Neural crest cell (in vitro differentiated cells): ENCODE data around the gene PHIP. TPM values are rescaled to one million over a fixed set of nuclear protein-coding genes. Genes with fewer than 3 reads are reported as not detected.

Source experiments
- DNase-seq: peaks from one replicate; pipeline ENCODE4 v3.0.0; 2021; ENCODE audit warnings: low read depth, mixed read lengths, low spot score
- H3K27ac Mint-ChIP-seq: one replicate; pipeline ENCODE4 v1.8.0; 2021; ENCODE audit warnings: mild to moderate bottlenecking, mixed read lengths; ENCODE audit not compliant: unreplicated experiment
- H3K27me3 Mint-ChIP-seq: 2 replicates; pipeline ENCODE4 v1.8.0; 2021; ENCODE audit warnings: low read depth, mild to moderate bottlenecking, mixed read lengths
- H3K36me3 Mint-ChIP-seq: 2 replicates; pipeline ENCODE4 v1.8.0; 2021; ENCODE audit warnings: low read depth, mild to moderate bottlenecking, mixed read lengths
- H3K4me1 Mint-ChIP-seq: 2 replicates; pipeline ENCODE4 v1.8.0; 2021; ENCODE audit warnings: mixed read lengths
- H3K4me3 Mint-ChIP-seq: one replicate; pipeline ENCODE4 v1.8.0; 2021; ENCODE audit warnings: mild to moderate bottlenecking, mixed read lengths
- H3K9me3 Mint-ChIP-seq: 2 replicates; pipeline ENCODE4 v1.8.0; 2021; ENCODE audit warnings: mixed read lengths
- total RNA-seq: library from RNA; stranded (reverse); gene quantifications from 2 replicates; pipeline ENCODE4 v1.2.1, GENCODE V29; 2021
- TF ChIP-seq, protein P1 (sequence below): fragments of 200-600 bp; sonication (generic); conservative IDR thresholded peaks from 2 replicates; pipeline ENCODE4 v1.5.0; 2021; ENCODE audit warnings: antibody characterized with exemption, mild to moderate bottlenecking

The PHIP gene
- total RNA-seq, 1 donor from 2014 or later = 50.0 TPM

DNA sequence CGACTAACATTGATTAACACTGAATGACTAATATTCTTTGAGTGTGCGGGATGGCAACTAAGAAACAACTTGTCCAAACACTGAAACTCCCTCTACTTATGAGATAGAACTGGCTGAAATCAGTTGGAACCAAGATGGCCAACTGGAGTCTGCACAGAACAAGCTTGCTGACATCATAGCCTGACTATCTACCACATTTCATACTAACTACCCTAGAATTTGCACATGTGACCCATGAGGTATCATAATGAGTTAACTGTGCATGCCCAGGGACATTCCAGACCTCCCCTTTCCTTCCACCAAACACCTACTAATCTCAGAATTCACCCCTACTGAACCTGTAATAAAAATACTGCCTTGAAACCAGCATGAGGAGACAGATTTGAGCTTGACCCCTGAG lies 43.2 kb downstream of the PHIP start:
- peaks cover 2% of the 10 kb centered on the region for H3K9me3 Mint-ChIP-seq
- H3K4me1 Mint-ChIP-seq = peaks cover 29% of the 10 kb centered on the region
- TF ChIP-seq, protein P1, sequence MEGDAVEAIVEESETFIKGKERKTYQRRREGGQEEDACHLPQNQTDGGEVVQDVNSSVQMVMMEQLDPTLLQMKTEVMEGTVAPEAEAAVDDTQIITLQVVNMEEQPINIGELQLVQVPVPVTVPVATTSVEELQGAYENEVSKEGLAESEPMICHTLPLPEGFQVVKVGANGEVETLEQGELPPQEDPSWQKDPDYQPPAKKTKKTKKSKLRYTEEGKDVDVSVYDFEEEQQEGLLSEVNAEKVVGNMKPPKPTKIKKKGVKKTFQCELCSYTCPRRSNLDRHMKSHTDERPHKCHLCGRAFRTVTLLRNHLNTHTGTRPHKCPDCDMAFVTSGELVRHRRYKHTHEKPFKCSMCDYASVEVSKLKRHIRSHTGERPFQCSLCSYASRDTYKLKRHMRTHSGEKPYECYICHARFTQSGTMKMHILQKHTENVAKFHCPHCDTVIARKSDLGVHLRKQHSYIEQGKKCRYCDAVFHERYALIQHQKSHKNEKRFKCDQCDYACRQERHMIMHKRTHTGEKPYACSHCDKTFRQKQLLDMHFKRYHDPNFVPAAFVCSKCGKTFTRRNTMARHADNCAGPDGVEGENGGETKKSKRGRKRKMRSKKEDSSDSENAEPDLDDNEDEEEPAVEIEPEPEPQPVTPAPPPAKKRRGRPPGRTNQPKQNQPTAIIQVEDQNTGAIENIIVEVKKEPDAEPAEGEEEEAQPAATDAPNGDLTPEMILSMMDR = no peak
- no peak overlapping the region for H3K4me3 Mint-ChIP-seq
- DNase-seq = no peak
- H3K27me3 Mint-ChIP-seq = no peaks in the 10 kb centered on the region
- H3K27ac Mint-ChIP-seq = no peak overlapping the region
- H3K36me3 Mint-ChIP-seq = peaks cover 46% of the 10 kb centered on the region

DNA sequence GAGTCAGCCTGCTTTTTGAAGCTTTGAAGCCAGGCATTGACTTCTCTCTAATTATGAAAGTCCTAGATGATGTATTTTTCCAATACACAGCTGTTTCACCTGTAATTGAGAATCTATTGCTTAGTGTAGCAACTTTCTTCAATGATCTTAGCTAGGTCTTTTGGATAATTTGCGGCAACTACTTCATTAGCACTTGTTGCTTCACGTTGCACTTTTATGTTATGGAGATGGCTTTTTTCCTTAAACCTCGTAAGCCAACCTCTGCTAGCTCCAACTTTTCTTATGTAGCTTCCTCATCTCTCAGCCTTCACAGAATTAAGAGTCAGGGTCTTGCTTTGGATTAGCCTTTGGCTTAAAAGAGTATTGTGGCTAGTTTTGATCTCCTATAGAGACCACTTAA lies 44.8 kb downstream of the PHIP start:
- no peak overlapping the region for H3K27ac Mint-ChIP-seq
- H3K4me3 Mint-ChIP-seq = no peak overlapping the region
- peaks cover 41% of the 10 kb centered on the region for H3K36me3 Mint-ChIP-seq
- no peaks in the 10 kb centered on the region for H3K27me3 Mint-ChIP-seq
- peaks cover 2% of the 10 kb centered on the region for H3K9me3 Mint-ChIP-seq
- TF ChIP-seq, protein P1 = no peak
- H3K4me1 Mint-ChIP-seq = peaks cover 24% of the 10 kb centered on the region
- no peak for DNase-seq

DNA sequence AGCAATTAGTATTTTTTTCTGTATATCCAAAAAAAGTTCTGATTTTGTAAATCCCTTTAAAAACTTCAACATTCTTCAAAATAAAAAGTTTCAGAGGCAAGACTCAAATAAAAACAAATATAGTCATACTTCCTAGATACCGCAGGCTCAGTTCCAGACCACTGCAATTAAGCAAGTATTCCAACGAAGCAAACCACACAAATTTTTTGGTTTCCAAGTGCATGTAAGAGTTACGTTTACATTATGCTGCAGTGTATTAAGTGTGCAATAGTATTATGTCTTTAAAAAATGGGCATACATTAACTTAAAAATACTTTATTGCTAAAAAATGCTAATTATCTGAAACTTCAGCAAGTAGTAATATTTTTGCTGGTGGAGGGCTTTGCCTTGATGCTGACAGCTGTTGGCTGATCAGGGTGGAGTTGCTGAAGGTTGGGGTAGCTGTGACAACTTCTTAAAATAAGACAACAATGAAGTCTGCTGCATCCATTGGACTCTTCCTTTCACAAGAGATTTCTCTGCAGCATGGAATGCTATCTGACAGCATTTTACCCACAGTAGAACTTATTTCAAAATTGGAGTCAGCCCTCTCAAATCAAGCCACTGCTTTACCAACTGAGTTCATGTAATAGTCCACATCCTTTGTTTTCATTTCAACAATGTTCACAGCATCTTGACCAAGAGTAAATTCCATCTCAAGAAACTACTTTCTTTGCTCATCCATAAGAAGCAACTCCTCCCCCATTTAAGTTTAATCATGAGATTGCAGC lies 46.0 kb downstream of the PHIP start:
- DNase-seq = no peak
- Mint-ChIP-seq H3K9me3 (peaks cover 2% of the 10 kb centered on the region), H3K36me3 (peaks cover 35% of the 10 kb centered on the region), H3K27ac (no peak overlapping the region), H3K4me1 (peaks cover 24% of the 10 kb centered on the region), H3K4me3 (no peak overlapping the region), H3K27me3 (no peaks in the 10 kb centered on the region)
- TF ChIP-seq, protein P1 = no peak

DNA sequence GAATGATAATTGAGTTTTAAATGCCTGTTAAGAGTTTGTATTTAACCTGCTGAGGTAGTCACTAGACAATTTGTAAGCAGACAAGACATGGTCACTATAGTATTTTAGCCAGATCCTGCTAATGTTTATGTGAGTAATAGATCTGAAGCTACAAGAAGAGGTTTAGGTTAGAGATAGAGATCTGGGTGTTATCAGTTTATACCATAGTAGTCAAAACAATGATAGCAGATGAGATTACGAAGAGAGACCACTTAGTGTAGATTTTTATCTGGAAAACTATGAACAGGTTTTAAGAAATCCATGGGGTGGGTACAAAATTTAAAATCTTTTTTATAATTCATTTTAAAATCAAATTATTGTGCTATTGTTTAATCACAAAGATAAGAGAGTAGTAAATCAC lies 47.5 kb downstream of the PHIP start:
- Mint-ChIP-seq H3K9me3 (no peaks in the 10 kb centered on the region), H3K4me3 (no peak overlapping the region), H3K36me3 (peaks cover 25% of the 10 kb centered on the region), H3K27ac (no peak overlapping the region), H3K27me3 (no peaks in the 10 kb centered on the region), H3K4me1 (peaks cover 24% of the 10 kb centered on the region)
- TF ChIP-seq, protein P1 = no peak
- DNase-seq = no peak

DNA sequence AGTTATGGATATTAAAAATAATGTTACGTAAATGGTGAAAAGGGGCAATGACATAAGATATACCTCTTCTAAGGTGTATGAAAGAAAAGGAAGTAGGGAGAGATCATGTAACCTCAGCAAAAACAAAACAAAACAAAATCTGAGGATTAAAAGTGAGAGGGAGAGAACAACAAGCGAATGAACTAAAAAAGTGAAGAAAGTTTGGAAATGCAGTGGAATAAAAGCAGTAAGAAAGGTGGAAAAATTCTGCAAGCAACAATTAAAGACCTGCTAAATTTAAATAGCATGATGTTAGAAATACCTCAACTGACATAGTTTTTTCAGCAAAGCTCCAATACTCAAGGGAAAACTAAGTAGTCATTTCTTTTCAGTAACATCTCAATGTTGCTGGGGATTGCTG lies 48.0 kb downstream of the PHIP start:
- TF ChIP-seq, protein P1 = no peak
- Mint-ChIP-seq H3K9me3 (no peaks in the 10 kb centered on the region), H3K4me1 (peaks cover 22% of the 10 kb centered on the region), H3K27ac (no peak overlapping the region), H3K36me3 (peaks cover 23% of the 10 kb centered on the region), H3K4me3 (no peak overlapping the region), H3K27me3 (no peaks in the 10 kb centered on the region)
- DNase-seq = no peak
